SU-DHL-6 (cell line): Measurements from ENCODE around the gene ACSS1.

Source experiments
- EZH2phosphoT487 ChIP-seq: fragments of 200-600 bp; sonication (generic), shearing (Covaris generic); conservative IDR thresholded peaks from 2 replicates; pipeline ENCODE4 v1.6.1; 2018; ENCODE audit warnings: mild to moderate bottlenecking, antibody characterized with exemption, low read length, moderate library complexity, mixed read lengths
- TF ChIP-seq, protein P1 (sequence below): fragments of 200-600 bp; sonication (generic); IDR thresholded peaks from one replicate; pipeline ENCODE4 v1.5.1; 2017; ENCODE audit warnings: antibody characterized with exemption, mild to moderate bottlenecking, low read length, moderate library complexity; ENCODE audit not compliant: insufficient read depth, poor library complexity, severe bottlenecking

DNA sequence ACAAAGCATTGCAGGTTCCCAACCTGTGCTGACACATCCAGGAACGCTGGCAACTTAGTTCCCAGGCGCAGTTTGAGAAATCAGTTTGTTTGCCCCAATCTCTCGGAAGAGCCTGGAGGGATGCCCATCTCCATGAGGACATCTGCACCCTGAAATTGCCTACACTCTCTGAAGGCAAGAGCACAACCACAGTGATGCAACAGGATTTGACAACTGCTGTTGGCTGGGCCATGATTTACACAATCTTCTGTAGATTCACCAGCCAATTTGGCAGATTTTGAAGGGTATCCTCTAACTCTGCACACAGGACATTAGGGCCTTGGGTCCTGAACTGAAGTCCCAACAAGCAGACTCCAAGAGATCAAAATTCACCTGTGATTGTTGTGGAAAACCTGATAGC, 68.8 kb downstream of the ACSS1 start:
- TF ChIP-seq, protein P1, sequence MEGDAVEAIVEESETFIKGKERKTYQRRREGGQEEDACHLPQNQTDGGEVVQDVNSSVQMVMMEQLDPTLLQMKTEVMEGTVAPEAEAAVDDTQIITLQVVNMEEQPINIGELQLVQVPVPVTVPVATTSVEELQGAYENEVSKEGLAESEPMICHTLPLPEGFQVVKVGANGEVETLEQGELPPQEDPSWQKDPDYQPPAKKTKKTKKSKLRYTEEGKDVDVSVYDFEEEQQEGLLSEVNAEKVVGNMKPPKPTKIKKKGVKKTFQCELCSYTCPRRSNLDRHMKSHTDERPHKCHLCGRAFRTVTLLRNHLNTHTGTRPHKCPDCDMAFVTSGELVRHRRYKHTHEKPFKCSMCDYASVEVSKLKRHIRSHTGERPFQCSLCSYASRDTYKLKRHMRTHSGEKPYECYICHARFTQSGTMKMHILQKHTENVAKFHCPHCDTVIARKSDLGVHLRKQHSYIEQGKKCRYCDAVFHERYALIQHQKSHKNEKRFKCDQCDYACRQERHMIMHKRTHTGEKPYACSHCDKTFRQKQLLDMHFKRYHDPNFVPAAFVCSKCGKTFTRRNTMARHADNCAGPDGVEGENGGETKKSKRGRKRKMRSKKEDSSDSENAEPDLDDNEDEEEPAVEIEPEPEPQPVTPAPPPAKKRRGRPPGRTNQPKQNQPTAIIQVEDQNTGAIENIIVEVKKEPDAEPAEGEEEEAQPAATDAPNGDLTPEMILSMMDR, result no peak
- no peak for TF ChIP-seq EZH2phosphoT487
